ENCODE results near the gene ADTRP. TPM values are rescaled to one million over a fixed set of nuclear protein-coding genes. Genes with fewer than 3 reads are reported as not detected.
A peak's percentile ranks its signal among the peaks of the same experiment; 100 is the strongest.

Gene ADTRP
- total RNA-seq, 1 donor from 2014 or later, result not detected

GRCh38 chr6:11763460-11764249 lies 14.9 kb downstream of the ADTRP start:
- intact Hi-C loops (cut with DNase I), result no loop called here
- DNase-seq, result no peak
- peak; percentile 42 for ATAC-seq (ENCODE audit: poor library complexity)

GRCh38 chr6:11762794-11763459 lies 15.7 kb downstream of the ADTRP start:
- DNase-seq, result no peak

GRCh38 chr6:11761744-11762620 lies 16.6 kb downstream of the ADTRP start:
- ATAC-seq (ENCODE audit: poor library complexity) (no peak), DNase-seq (no peak)
- intact Hi-C loops (cut with DNase I), result no loop called here

More at GRCh38 chr6:11762794-11763459, 15.7 kb downstream of the ADTRP start:
- ATAC-seq (ENCODE audit: poor library complexity), result peak; percentile 59
- intact Hi-C loops (cut with DNase I), result no loop called here

- intact Hi-C loops (cut with DNase I), result no loop called here
These were observed 18.6 kb downstream of the ADTRP start for GRCh38 chr6:11760015-11760473.

GRCh38 chr6:11758878-11759277 lies 19.7 kb downstream of the ADTRP start:
- intact Hi-C loops (cut with DNase I), result no loop called here
- DNase-seq (no peak), ATAC-seq (ENCODE audit: poor library complexity) (no peak)

More at GRCh38 chr6:11760015-11760473, 18.6 kb downstream of the ADTRP start:
- no peak for DNase-seq
- peak; percentile 28 for ATAC-seq (ENCODE audit: poor library complexity)

- intact Hi-C loops (cut with DNase I), result no loop called here
These were observed 21.9 kb downstream of the ADTRP start for GRCh38 chr6:11756726-11757125.

GRCh38 chr6:11756292-11756691 lies 22.3 kb downstream of the ADTRP start:
- intact Hi-C loops (cut with DNase I), result no loop called here
- DNase-seq (no peak), ATAC-seq (ENCODE audit: poor library complexity) (no peak)

More at GRCh38 chr6:11756726-11757125, 21.9 kb downstream of the ADTRP start:
- ATAC-seq (ENCODE audit: poor library complexity) (no peak), DNase-seq (no peak)

GRCh38 chr6:11755725-11756124 lies 22.9 kb downstream of the ADTRP start:
- intact Hi-C loops (cut with DNase I), result no loop called here
- ATAC-seq (ENCODE audit: poor library complexity), result no peak
- no peak for DNase-seq

GRCh38 chr6:11754625-11755271 lies 23.9 kb downstream of the ADTRP start:
- ATAC-seq (ENCODE audit: poor library complexity) (peak; percentile 79), DNase-seq (no peak)
- intact Hi-C loops (cut with DNase I), result no loop called here

- ATAC-seq (ENCODE audit: poor library complexity) (no peak), DNase-seq (no peak)
- intact Hi-C loops (cut with DNase I), result no loop called here
These were observed 24.8 kb downstream of the ADTRP start for GRCh38 chr6:11753798-11754197.

- DNase-seq (no peak), ATAC-seq (ENCODE audit: poor library complexity) (no peak)
- intact Hi-C loops (cut with DNase I), result no loop called here
These were observed 26.2 kb downstream of the ADTRP start for GRCh38 chr6:11752360-11752759.

GRCh38 chr6:11750682-11751081 lies 27.9 kb downstream of the ADTRP start:
- intact Hi-C loops (cut with DNase I), result no loop called here
- DNase-seq, result no peak
- no peak for ATAC-seq (ENCODE audit: poor library complexity)

- intact Hi-C loops (cut with DNase I), result no loop called here
- no peak for ATAC-seq (ENCODE audit: poor library complexity)
- no peak for DNase-seq
These were observed 29.9 kb downstream of the ADTRP start for GRCh38 chr6:11748591-11749210.

- DNase-seq (no peak), ATAC-seq (ENCODE audit: poor library complexity) (no peak)
- intact Hi-C loops (cut with DNase I), result no loop called here
These were observed 31.6 kb downstream of the ADTRP start for GRCh38 chr6:11747021-11747420.

- intact Hi-C loops (cut with DNase I), result no loop called here
- DNase-seq (peak; percentile 63), ATAC-seq (ENCODE audit: poor library complexity) (peak; percentile 94)
These were observed 33.9 kb downstream of the ADTRP start for GRCh38 chr6:11744753-11745152.

GRCh38 chr6:11744101-11744500 lies 34.5 kb downstream of the ADTRP start:
- ATAC-seq (ENCODE audit: poor library complexity) (no peak), DNase-seq (no peak)
- intact Hi-C loops (cut with DNase I), result no loop called here

- DNase-seq (no peak), ATAC-seq (ENCODE audit: poor library complexity) (no peak)
- intact Hi-C loops (cut with DNase I), result no loop called here
These were observed 37.7 kb downstream of the ADTRP start for GRCh38 chr6:11740875-11741274.

- no peak for ATAC-seq (ENCODE audit: poor library complexity)
- intact Hi-C loops (cut with DNase I), result no loop called here
- no peak for DNase-seq
These were observed 39.8 kb downstream of the ADTRP start for GRCh38 chr6:11738661-11739375.
